K562 (cell line): Measurements from ENCODE around the gene APP.

Source experiments
- CBX5 ChIP-seq: IDR thresholded peaks from 2 replicates; pipeline ENCODE4 v1.6.1; 2014; ENCODE audit warnings: low read depth, borderline replicate concordance
- POLR2A ChIP-seq: fragments of 450-650 bp; conservative IDR thresholded peaks from 2 replicates; pipeline ENCODE4 v1.6.1; 2016
- POLR2AphosphoS5 ChIP-seq: IDR thresholded peaks from 2 replicates; pipeline ENCODE4 v1.6.1; 2011; ENCODE audit warnings: mild to moderate bottlenecking, low read depth, low read length, moderate library complexity; ENCODE audit not compliant: control insufficient read depth, insufficient read depth
- RAD21 ChIP-seq, 2 experiments: fragments of 250-450 bp in 1 of 2; fragments of 450-650 bp in 1 of 2; sonication (Bioruptor Pico) in 1 of 2; formaldehyde crosslinking in 1 of 2; IDR thresholded peaks in 1 of 2; conservative IDR thresholded peaks in 1 of 2; 2 replicates each; pipeline versions ENCODE4 v1.4.0 to v1.8.0; 2020 to 2022; ENCODE audit warnings: mild to moderate bottlenecking in 2 of 2, moderate library complexity in 1 of 2
- SAP30 ChIP-seq: fragments of 200-600 bp; sonication (generic); IDR thresholded peaks from 2 replicates; pipeline ENCODE4 v1.6.1; 2012; ENCODE audit warnings: borderline replicate concordance, low read depth, mild to moderate bottlenecking, moderate library complexity, low read length, control low read depth, inconsistent platforms; ENCODE audit not compliant: insufficient read depth, poor library complexity, severe bottlenecking
- TEAD4 ChIP-seq, 2 experiments: sonication (generic) in 1 of 2; formaldehyde crosslinking in 1 of 2; IDR thresholded peaks; 2 replicates each; pipeline versions ENCODE4 v1.6.1 to v1.8.0; 2012 to 2022; ENCODE audit warnings: borderline replicate concordance in 1 of 2, inconsistent platforms in 1 of 2, low read length in 1 of 2, mild to moderate bottlenecking in 1 of 2, missing genetic modification reagents in 1 of 2
- TF ChIP-seq, protein P1 (sequence below), 3 experiments: IDR thresholded peaks in 2 of 3; conservative IDR thresholded peaks in 1 of 3; 2 replicates each; pipeline ENCODE4 v1.5.1; 2011 to 2012; ENCODE audit warnings: low read length in 3 of 3, mild to moderate bottlenecking in 3 of 3, control low read depth in 2 of 3, improper control_type of control experiment in 1 of 3, inconsistent platforms in 1 of 3, low read depth in 1 of 3, mixed read lengths in 1 of 3, moderate library complexity in 1 of 3; ENCODE audit not compliant: insufficient read depth in 2 of 3
- TF ChIP-seq, protein P2 (sequence below): sonication (generic); formaldehyde crosslinking; IDR thresholded peaks from 2 replicates; pipeline ENCODE4 v1.8.0; 2023; ENCODE audit warnings: missing genetic modification reagents, mild to moderate bottlenecking, borderline replicate concordance

- TF ChIP-seq SAP30: no peak
- TF ChIP-seq CBX5: no peak
- no peak for TF ChIP-seq RAD21 (CRISPR knock-in tag; conservative IDR thresholded peaks at IDR 0.05 in 1 of 2, IDR thresholded peaks at IDR 0.05 in 1 of 2)
- no peak for TF ChIP-seq POLR2AphosphoS5
- no peak for TF ChIP-seq POLR2A
- no peak for TF ChIP-seq TEAD4 (IDR thresholded peaks at IDR 0.05; ENCODE audit: low read length)
- TF ChIP-seq TEAD4 (CRISPR knock-in tag; IDR thresholded peaks at IDR 0.05; ENCODE audit: borderline replicate concordance): no peak
- TF ChIP-seq, protein P1, sequence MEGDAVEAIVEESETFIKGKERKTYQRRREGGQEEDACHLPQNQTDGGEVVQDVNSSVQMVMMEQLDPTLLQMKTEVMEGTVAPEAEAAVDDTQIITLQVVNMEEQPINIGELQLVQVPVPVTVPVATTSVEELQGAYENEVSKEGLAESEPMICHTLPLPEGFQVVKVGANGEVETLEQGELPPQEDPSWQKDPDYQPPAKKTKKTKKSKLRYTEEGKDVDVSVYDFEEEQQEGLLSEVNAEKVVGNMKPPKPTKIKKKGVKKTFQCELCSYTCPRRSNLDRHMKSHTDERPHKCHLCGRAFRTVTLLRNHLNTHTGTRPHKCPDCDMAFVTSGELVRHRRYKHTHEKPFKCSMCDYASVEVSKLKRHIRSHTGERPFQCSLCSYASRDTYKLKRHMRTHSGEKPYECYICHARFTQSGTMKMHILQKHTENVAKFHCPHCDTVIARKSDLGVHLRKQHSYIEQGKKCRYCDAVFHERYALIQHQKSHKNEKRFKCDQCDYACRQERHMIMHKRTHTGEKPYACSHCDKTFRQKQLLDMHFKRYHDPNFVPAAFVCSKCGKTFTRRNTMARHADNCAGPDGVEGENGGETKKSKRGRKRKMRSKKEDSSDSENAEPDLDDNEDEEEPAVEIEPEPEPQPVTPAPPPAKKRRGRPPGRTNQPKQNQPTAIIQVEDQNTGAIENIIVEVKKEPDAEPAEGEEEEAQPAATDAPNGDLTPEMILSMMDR (IDR thresholded peaks at IDR 0.05 in 2 of 3, conservative IDR thresholded peaks at IDR 0.05 in 1 of 3; ENCODE audit: insufficient read depth in 2 of 3, low read depth in 1 of 3, low read length in 3 of 3): no peak
- TF ChIP-seq, protein P2, sequence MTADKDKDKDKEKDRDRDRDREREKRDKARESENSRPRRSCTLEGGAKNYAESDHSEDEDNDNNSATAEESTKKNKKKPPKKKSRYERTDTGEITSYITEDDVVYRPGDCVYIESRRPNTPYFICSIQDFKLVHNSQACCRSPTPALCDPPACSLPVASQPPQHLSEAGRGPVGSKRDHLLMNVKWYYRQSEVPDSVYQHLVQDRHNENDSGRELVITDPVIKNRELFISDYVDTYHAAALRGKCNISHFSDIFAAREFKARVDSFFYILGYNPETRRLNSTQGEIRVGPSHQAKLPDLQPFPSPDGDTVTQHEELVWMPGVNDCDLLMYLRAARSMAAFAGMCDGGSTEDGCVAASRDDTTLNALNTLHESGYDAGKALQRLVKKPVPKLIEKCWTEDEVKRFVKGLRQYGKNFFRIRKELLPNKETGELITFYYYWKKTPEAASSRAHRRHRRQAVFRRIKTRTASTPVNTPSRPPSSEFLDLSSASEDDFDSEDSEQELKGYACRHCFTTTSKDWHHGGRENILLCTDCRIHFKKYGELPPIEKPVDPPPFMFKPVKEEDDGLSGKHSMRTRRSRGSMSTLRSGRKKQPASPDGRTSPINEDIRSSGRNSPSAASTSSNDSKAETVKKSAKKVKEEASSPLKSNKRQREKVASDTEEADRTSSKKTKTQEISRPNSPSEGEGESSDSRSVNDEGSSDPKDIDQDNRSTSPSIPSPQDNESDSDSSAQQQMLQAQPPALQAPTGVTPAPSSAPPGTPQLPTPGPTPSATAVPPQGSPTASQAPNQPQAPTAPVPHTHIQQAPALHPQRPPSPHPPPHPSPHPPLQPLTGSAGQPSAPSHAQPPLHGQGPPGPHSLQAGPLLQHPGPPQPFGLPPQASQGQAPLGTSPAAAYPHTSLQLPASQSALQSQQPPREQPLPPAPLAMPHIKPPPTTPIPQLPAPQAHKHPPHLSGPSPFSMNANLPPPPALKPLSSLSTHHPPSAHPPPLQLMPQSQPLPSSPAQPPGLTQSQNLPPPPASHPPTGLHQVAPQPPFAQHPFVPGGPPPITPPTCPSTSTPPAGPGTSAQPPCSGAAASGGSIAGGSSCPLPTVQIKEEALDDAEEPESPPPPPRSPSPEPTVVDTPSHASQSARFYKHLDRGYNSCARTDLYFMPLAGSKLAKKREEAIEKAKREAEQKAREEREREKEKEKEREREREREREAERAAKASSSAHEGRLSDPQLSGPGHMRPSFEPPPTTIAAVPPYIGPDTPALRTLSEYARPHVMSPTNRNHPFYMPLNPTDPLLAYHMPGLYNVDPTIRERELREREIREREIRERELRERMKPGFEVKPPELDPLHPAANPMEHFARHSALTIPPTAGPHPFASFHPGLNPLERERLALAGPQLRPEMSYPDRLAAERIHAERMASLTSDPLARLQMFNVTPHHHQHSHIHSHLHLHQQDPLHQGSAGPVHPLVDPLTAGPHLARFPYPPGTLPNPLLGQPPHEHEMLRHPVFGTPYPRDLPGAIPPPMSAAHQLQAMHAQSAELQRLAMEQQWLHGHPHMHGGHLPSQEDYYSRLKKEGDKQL (CRISPR knock-in tag): no peak
Observed at GRCh38 chr21:25888711-25889110, 281.9 kb downstream of the APP start.
